Mesendoderm (in vitro differentiated cells): ENCODE measurements around the gene MALAT1.

Experiments used
- DNase-seq: peaks from one replicate; pipeline ENCODE4 v3.0.0; 2013
- H2AK5ac ChIP-seq: 2 replicates; pipeline ENCODE4 v1.6.1; 2013; ENCODE audit warnings: low read length, inconsistent platforms
- H2BK120ac ChIP-seq: 2 replicates; pipeline ENCODE4 v1.6.1; 2013; ENCODE audit warnings: low read depth, mild to moderate bottlenecking, low read length, moderate library complexity, mixed read lengths
- H2BK15ac ChIP-seq: replicated peaks from 2 replicates; pipeline ENCODE4 v1.6.1; 2013; ENCODE audit warnings: low read depth, mild to moderate bottlenecking, moderate library complexity
- H2BK5ac ChIP-seq: 2 replicates; pipeline ENCODE4 v1.6.1; 2013; ENCODE audit warnings: low read length, inconsistent platforms
- H3K18ac ChIP-seq: 2 replicates; pipeline ENCODE4 v1.6.1; 2013; ENCODE audit warnings: mild to moderate bottlenecking, low read length, mixed read lengths
- H3K23ac ChIP-seq: one replicate; pipeline ENCODE4 v1.6.1; 2013; ENCODE audit warnings: low read length
- H3K27ac ChIP-seq: 2 replicates; pipeline ENCODE4 v1.5.1; 2013; ENCODE audit warnings: low read depth, mild to moderate bottlenecking, inconsistent platforms, low read length, moderate library complexity
- H3K27me3 ChIP-seq: 2 replicates; pipeline ENCODE4 v1.6.1; 2013; ENCODE audit warnings: low read length, control low read depth, mild to moderate bottlenecking, inconsistent platforms; ENCODE audit not compliant: insufficient read depth, poor library complexity
- H3K36me3 ChIP-seq: 2 replicates; pipeline ENCODE4 v1.6.1; 2013; ENCODE audit warnings: low read length, inconsistent platforms; ENCODE audit not compliant: control insufficient read depth, insufficient read depth
- H3K4ac ChIP-seq: one replicate; pipeline ENCODE4 v1.6.1; 2013; ENCODE audit warnings: low read depth, mild to moderate bottlenecking, low read length, moderate library complexity
- H3K4me1 ChIP-seq: 2 replicates; pipeline ENCODE4 v1.6.1; 2013; ENCODE audit warnings: low read depth, low read length, inconsistent platforms; ENCODE audit not compliant: control insufficient read depth
- H3K4me2 ChIP-seq: 2 replicates; pipeline ENCODE4 v1.6.1; 2013; ENCODE audit warnings: low read length
- H3K4me3 ChIP-seq: 2 replicates; pipeline ENCODE4 v1.5.1; 2013; ENCODE audit warnings: mild to moderate bottlenecking, low read length
- H3K56ac ChIP-seq: one replicate; pipeline ENCODE4 v1.6.1; 2013; ENCODE audit warnings: low read length
- H3K79me1 ChIP-seq: 2 replicates; pipeline ENCODE4 v1.6.1; 2013; ENCODE audit warnings: low read length, inconsistent platforms
- H3K79me2 ChIP-seq: 2 replicates; pipeline ENCODE4 v1.6.1; 2013; ENCODE audit warnings: mild to moderate bottlenecking, low read length; ENCODE audit not compliant: control insufficient read depth, insufficient read depth
- H3K9ac ChIP-seq: 2 replicates; pipeline ENCODE4 v1.6.1; 2013; ENCODE audit warnings: low read length, inconsistent platforms
- H4K5ac ChIP-seq: one replicate; pipeline ENCODE4 v1.6.1; 2013; ENCODE audit warnings: low read length
- H4K8ac ChIP-seq: one replicate; pipeline ENCODE4 v1.6.1; 2013; ENCODE audit warnings: low read depth, mild to moderate bottlenecking, control low read depth, low read length, moderate library complexity
- WGBS: extraction: QIAGEN DNeasy Blood & Tissue Kit; methylation state at CpG from one replicate; pipeline ENCODE4 v1.1.7; 2013; ENCODE audit warnings: low lambda C conversion rate, missing lambda C conversion rate; ENCODE audit not compliant: insufficient coverage; ENCODE audit errors: extremely low coverage; 5-methylcytosine and 5-hydroxymethylcytosine counted together

MALAT1 gene

DNA sequence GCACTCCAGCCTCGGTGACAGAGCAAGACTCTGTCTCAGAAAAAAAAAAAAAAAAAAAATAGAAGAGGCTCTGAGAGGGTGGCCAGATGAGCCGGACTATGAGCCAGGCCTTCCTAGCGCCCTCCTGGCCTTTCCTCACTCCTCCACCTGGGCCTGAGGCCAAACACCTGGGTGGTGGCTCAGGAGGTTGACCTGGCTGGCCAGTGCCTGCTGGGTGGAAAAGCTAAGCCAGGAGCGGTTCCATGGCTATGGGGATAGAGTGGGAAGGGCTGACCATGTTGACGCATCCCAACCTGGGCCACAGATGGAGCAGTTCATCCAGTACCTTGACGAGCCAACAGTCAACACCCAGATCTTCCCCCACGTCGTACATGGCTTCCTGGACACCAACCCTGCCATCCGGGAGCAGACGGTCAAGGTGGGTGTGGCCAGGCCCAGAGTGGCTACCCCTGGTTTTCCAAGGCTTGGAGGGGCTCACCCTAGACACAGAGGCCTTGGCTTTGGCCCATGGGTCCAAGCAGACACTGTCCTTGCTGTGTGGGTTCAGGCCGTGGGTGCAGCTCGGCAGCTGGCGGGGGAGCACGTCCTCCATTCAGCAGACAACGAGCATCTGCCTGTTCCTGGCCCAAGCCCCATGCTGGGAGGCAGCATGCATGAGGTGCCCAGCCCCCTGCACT, 33.7 kb downstream of the MALAT1 start:
- Histone ChIP-seq H3K9ac (no peak overlapping the region), H4K8ac (no peak overlapping the region), H3K23ac (no peak overlapping the region), H3K4me2 (no peak overlapping the region), H2BK15ac (no peak overlapping the region), H3K36me3 (peaks cover 14% of the 10 kb centered on the region), H2BK5ac (no peak overlapping the region), H3K4ac (no peak overlapping the region), H3K79me2 (no peaks in the 10 kb centered on the region), H2AK5ac (no peak overlapping the region), H3K4me3 (no peak overlapping the region), H3K79me1 (no peaks in the 10 kb centered on the region), H2BK120ac (no peak overlapping the region), H3K27me3 (no peaks in the 10 kb centered on the region), H3K18ac (no peak overlapping the region), H3K56ac (no peak overlapping the region), H4K5ac (no peak overlapping the region), H3K4me1 (no peaks in the 10 kb centered on the region), H3K27ac (no peak overlapping the region)
- WGBS, result no CpG with 5 or more reads among the region's 15 CpGs
- no peak for DNase-seq

- Histone ChIP-seq H3K4ac (no peak overlapping the region), H2BK5ac (no peak overlapping the region), H3K4me2 (no peak overlapping the region), H3K36me3 (peaks cover 14% of the 10 kb centered on the region), H3K18ac (no peak overlapping the region), H3K56ac (no peak overlapping the region), H3K4me1 (no peaks in the 10 kb centered on the region), H3K27me3 (no peaks in the 10 kb centered on the region), H2BK15ac (no peak overlapping the region), H3K4me3 (no peak overlapping the region), H3K9ac (no peak overlapping the region), H2AK5ac (no peak overlapping the region), H4K8ac (no peak overlapping the region), H3K23ac (no peak overlapping the region), H4K5ac (no peak overlapping the region), H3K79me1 (no peaks in the 10 kb centered on the region), H3K79me2 (no peaks in the 10 kb centered on the region), H3K27ac (no peak overlapping the region), H2BK120ac (no peak overlapping the region)
- no CpG with 5 or more reads among the region's 9 CpGs for WGBS
- no peak for DNase-seq
These were observed 36.3 kb downstream of the MALAT1 start for GRCh38 chr11:65535102-65535501.

GRCh38 chr11:65536412-65537295, 37.8 kb downstream of the MALAT1 start:
- peaks cover 11% of the 10 kb centered on the region for H3K36me3 ChIP-seq

GRCh38 chr11:65537296-65537597, 38.4 kb downstream of the MALAT1 start:
- H3K79me2 ChIP-seq, result no peaks in the 10 kb centered on the region
- no peak overlapping the region for H4K8ac ChIP-seq
- no peaks in the 10 kb centered on the region for H3K79me1 ChIP-seq
- no peak overlapping the region for H3K4ac ChIP-seq
- no peak overlapping the region for H2BK120ac ChIP-seq
- no CpG with 5 or more reads among the region's 2 CpGs for WGBS
- H3K18ac ChIP-seq, result no peak overlapping the region
- peaks cover 3% of the 10 kb centered on the region for H3K4me1 ChIP-seq
- no peak overlapping the region for H2BK15ac ChIP-seq
- no peak overlapping the region for H3K23ac ChIP-seq
- H3K56ac ChIP-seq, result no peak overlapping the region
- H4K5ac ChIP-seq, result no peak overlapping the region
- H2AK5ac ChIP-seq, result no peak overlapping the region
- no peak for DNase-seq
- no peak overlapping the region for H3K27ac ChIP-seq
- H3K9ac ChIP-seq, result no peak overlapping the region
- H3K4me3 ChIP-seq, result no peak overlapping the region
- no peaks in the 10 kb centered on the region for H3K27me3 ChIP-seq
- peaks cover 9% of the 10 kb centered on the region for H3K36me3 ChIP-seq
- no peak overlapping the region for H3K4me2 ChIP-seq
- no peak overlapping the region for H2BK5ac ChIP-seq

More at GRCh38 chr11:65536412-65537295, 37.8 kb downstream of the MALAT1 start:
- Histone ChIP-seq H3K79me2 (no peaks in the 10 kb centered on the region), H3K56ac (no peak overlapping the region), H3K4me2 (no peak overlapping the region), H2BK120ac (no peak overlapping the region), H2BK5ac (no peak overlapping the region), H2AK5ac (no peak overlapping the region), H3K18ac (no peak overlapping the region), H4K5ac (no peak overlapping the region), H3K4ac (no peak overlapping the region), H3K27ac (no peak overlapping the region), H3K4me3 (no peak overlapping the region), H2BK15ac (no peak overlapping the region), H3K4me1 (peaks cover 3% of the 10 kb centered on the region), H3K23ac (no peak overlapping the region), H3K79me1 (no peaks in the 10 kb centered on the region), H4K8ac (no peak overlapping the region), H3K27me3 (no peaks in the 10 kb centered on the region), H3K9ac (no peak overlapping the region)
- no peak for DNase-seq
- no CpG with 5 or more reads among the region's 12 CpGs for WGBS

GRCh38 chr11:65537620-65538231, 38.9 kb downstream of the MALAT1 start:
- no peaks in the 10 kb centered on the region for H3K27me3 ChIP-seq
- H4K5ac ChIP-seq, result no peak overlapping the region
- no peak overlapping the region for H2BK15ac ChIP-seq
- H3K18ac ChIP-seq, result no peak overlapping the region
- no peak overlapping the region for H3K4ac ChIP-seq
- no peak overlapping the region for H4K8ac ChIP-seq
- H3K79me1 ChIP-seq, result no peaks in the 10 kb centered on the region
- no peak overlapping the region for H2BK5ac ChIP-seq
- H3K4me3 ChIP-seq, result no peak overlapping the region
- H3K27ac ChIP-seq, result no peak overlapping the region
- H3K36me3 ChIP-seq, result peaks cover 6% of the 10 kb centered on the region
- peaks cover 3% of the 10 kb centered on the region for H3K4me1 ChIP-seq
- no peak overlapping the region for H3K56ac ChIP-seq
- H2BK120ac ChIP-seq, result no peak overlapping the region
- H3K79me2 ChIP-seq, result no peaks in the 10 kb centered on the region
- no peak overlapping the region for H3K9ac ChIP-seq
- H3K4me2 ChIP-seq, result no peak overlapping the region
- whole genome bisulfite sequencing, result no CpG with 5 or more reads among the region's 18 CpGs
- no peak overlapping the region for H3K23ac ChIP-seq
- H2AK5ac ChIP-seq, result no peak overlapping the region
- no peak for DNase-seq
